ENCODE results near the gene C14orf119.

GRCh38 chr14:23148591-23149249 lies 53.4 kb downstream of the C14orf119 start:
- TF ChIP-seq CTCF (IDR thresholded peaks at IDR 0.05; ENCODE audit: insufficient read depth, low read length, poor library complexity, severe bottlenecking) = no peak
- no peak for TF ChIP-seq EZH2phosphoT487 (conservative IDR thresholded peaks at IDR 0.05; ENCODE audit: low read length)

Measured in SU-DHL-6 (cell line).